Cerebellar nuclear complex (tissue), 1 donor: ENCODE results near the gene FAM135A.
"Not testable (repeated sequence)": the region's sequence is repeated elsewhere in the genome, so short reads cannot be mapped to it uniquely, and the experiment has no call there.

Experiments
- DNase-seq, 2 experiments: peaks; one replicate each; lab custom pipeline; 2025; lab: John Stamatoyannopoulos, UW

Gene FAM135A

GRCh38 chr6:70547905-70548304 is 134.6 kb downstream of the FAM135A start:
- no peak for DNase-seq

DNA sequence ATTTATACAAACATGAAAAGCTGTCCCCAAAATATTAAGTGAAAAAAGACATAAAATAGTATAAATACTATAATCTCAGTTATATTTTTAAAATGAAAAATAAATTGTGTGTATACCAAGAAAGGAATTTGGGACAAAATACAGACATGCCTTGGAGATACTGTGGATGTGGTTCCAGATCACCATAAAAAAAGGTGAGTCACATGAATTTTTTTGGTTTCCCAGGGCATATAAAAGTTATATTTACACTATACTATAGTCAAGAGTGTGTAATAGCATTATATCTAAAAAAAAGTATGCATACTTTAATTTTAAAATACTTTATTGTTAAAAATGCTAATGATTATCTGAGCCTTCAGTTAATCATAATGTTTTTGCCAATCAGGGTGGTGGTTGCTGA is 136.0 kb downstream of the FAM135A start:
- DNase-seq = no peak

- DNase-seq = no peak
Observed at GRCh38 chr6:70551566-70551965, 138.3 kb downstream of the FAM135A start.

DNA sequence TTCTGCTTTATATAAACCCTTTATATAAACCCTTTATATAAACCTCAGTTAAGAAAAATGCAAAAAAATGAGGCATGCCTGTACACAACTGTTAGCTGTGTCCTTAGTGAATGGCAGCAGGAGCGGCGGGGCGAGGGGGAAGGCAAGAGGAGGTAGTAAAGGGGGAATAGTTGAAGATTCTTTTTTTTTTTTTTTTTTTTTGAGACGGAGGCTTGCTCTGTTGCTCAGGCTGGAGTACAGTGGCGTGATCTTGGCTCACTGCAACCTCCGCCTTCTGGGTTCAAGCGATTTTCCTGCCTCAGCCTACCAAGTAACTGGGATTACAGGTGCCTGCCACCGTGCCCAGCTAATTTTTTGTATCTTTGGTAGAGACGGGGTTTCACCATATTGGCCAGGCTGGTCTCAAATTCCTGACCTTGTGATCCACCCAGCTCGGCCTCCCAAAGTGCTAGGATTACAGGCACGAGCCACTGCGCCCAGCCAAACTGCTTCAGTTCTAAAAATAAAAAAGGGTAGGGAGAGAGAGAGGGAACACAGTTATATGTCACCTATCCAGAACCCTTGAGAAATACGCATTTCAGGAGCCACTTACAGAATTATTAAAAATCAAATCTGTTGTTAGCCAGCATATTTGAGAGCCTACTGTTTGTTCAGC is 139.1 kb downstream of the FAM135A start:
- DNase-seq = not testable (repeated sequence)

DNA sequence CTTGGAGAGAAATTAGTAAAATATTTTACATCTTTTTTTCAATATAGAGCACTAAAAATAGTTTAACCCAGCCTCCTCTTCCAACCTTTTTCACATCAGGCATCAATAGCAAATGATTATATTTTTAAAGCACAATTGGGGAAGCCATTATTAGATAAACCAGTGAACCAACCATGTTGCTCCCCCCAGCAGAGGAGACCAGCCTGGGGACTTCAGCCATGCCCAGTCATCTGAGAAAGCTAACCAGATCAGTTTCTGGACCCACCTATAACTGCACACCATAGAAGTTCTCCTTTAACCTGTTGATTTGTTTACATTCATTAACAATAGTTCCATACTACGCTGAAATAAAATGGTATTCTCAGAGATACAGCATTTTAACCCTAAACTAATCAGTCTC is 139.7 kb downstream of the FAM135A start:
- no peak for DNase-seq

DNA sequence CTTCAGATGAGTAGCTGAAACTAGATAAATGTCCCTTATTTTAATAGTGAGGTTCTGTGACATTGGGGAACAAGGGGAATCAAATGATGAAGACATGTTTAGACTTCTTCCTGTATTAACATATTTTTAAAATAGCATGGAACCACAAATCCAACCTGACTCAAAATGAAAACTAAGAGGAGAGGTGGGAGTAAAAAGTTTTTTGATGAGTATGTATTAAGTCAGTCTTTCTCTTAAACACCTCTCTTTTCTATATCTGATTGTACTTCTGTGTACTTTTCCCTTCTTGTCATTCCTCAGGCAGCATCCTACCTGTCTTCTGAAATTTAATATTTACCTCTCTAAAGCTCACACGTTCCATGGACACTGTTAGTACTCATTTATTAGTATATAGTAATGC is 144.7 kb downstream of the FAM135A start:
- no peak for DNase-seq

- DNase-seq = not testable (repeated sequence)
Observed at GRCh38 chr6:70562401-70562800, 149.1 kb downstream of the FAM135A start.

GRCh38 chr6:70563530-70563929 is 150.2 kb downstream of the FAM135A start:
- DNase-seq = no peak

DNA sequence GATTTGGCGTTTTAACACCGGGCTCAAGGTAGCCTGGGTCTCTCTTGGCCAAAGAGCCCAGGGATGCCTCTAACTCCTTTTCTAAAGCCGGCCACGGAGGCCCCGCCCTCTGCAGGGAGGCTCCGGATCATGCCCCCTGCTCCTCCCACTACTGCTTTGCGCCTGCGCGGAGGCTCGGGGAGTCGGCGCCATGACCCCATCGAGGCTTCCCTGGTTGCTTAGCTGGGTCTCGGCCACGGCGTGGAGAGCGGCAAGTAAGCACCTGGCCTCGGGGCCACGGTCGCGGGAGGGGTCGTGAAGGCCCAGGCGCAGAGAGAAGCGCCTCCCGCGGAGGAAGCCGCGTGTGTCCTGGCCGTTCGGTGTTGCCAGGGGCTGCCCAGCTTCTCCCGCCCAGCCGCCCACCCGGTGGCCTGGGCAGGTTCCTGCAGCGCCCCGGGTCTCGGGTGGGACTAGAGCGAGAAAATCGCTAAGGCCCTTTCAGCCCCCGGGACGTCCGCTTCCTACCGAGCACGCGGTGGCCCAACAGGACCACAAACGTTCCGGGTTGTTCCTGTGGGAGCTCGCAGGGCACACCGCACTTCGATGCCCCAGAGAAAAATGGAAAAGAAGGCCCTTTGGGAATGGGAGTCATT is 153.6 kb downstream of the FAM135A start, which contains the start of gene SDHAF4:
Gene SDHAF4, plus strand, starts transcription at position 180 of the 632 bp plus-strand sequence. Its CDS starts 11 bp downstream, at position 191.
- peak; percentile 47 to 90 for DNase-seq

GRCh38 chr6:70574643-70575042 is 161.3 kb downstream of the FAM135A start:
- no peak for DNase-seq

DNA sequence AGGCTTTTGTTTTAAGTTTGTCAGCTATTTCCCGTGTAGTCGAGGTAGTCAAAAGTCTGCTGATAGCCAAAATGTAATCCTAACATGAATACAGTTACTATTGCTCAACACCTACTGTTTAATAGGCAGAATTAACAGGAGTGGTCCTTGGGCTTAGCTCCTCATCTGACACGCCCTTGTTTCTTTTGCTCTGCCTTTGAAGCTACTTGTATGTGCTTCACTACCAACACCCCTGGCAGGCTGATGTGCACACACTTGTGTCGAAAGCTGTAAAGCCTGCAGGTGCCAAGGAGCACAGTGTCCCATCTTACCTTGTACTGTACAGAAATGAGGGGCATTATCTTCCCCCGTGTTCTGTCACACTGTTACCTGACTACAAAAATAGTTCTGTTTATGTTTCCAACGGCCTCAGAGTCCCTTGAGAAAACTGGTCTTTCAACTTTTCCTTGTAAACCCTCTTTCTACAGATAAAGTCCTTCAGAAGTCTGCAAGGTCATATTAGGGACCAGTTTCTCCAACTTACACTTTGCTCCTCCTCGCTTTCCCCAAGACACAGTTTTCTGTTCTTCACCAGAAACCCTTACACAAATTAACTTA is 162.7 kb downstream of the FAM135A start:
- no peak for DNase-seq

GRCh38 chr6:70586114-70586513 is 172.8 kb downstream of the FAM135A start:
- DNase-seq = no peak

DNA sequence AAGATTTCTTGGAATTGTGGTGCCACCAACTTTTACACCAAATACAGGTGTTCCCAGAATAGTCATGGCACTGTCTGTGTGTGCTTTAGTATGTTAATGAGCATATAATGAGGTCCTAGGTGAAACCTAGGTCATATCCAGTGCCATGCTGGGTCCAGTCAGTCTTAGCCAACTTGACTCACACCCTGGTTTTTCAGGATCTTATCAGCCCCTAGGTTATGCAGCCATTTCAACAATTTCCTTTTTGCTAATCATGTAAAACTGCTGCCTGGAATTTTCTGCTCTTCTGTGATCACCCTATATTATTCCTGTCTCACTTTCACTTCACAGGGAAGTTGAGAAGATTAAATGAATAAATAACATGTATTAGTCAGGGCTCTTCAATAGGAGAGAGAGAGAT is 177.1 kb downstream of the FAM135A start:
- no peak for DNase-seq

DNA sequence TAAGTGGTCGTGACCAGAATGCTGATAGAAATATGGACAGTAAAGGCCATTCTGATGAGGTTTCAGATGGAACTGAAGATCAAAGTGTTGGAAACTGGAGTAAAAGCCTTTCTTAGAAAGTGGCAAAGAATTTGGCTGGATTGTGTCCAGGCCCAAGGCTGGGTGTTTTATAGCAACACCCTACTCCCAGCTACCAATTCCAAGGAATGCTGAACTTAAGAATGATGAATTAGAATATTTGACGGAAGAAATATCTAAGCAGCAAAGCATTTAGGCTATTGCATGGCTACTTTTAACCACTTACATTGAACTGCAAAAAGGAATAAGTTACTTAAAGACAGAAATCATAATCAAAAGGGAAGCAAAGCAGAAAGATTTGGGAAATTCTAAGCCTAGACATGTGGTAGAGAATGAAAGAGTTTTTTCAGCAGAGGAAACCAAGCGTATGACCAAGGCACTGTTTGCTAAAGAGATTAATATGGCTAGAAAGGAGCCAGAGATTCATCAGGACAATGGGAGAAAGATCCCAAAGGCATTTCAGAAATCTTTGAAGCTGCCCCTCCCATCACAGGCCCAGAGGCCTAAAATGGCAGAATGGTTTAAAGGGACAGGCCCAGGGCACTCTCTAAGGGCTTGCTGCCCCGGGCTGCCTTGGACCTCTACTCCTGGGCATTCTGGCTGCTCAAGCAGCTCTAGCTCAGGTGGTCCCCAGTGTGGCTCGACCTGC is 179.2 kb downstream of the FAM135A start:
- DNase-seq = no peak

GRCh38 chr6:70593118-70593486 is 179.8 kb downstream of the FAM135A start:
- DNase-seq = no peak

DNA sequence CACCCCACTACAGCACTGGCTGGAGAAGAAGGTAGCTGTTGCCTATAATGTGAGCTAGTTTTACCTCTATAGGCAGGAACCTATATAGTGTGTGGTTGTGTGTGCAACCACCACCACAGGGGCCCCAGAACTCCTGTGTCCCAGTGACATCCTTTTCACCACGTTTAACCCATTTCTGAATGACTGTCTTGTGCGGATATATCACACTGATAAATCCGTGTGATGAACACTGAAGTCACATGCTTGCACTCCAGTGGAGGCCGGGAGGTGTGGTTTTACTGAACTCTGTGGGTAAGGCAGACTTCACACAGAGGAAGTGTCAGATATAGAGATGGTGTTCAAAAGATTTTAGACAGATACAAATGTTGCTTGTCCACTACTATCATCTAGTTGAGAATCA is 185.9 kb downstream of the FAM135A start:
- no peak for DNase-seq

GRCh38 chr6:70601014-70601413 is 187.7 kb downstream of the FAM135A start:
- no peak for DNase-seq

- no peak for DNase-seq
Observed at GRCh38 chr6:70604254-70604653, 190.9 kb downstream of the FAM135A start.

GRCh38 chr6:70607371-70607770 is 194.1 kb downstream of the FAM135A start:
- DNase-seq = not testable (repeated sequence)

DNA sequence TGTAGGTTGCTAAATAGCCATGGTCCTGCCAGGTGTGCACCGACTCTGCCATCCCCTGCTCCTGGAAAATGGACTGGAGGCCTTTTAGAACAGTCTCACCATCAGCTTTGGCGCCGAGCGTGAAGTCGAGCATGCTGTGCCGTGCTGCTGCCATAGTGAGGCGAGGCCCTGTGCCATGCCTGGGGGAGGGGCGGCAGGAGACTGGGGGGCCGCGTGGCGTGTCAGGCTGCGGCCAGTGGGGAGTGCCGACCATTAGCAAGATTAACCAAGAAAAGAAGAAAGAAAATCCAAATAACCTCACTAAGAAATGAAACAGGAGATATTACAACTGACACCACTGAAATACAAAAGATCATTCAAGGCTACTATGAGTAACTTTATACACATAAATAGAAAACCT is 195.9 kb downstream of the FAM135A start:
- not testable (repeated sequence) for DNase-seq
